H1 (cell line): Measurements from ENCODE around the gene NPR2. TPM values are rescaled to one million over a fixed set of nuclear protein-coding genes. Genes with fewer than 3 reads are reported as not detected.

Experiments
- CBX8 ChIP-seq: fragments of 300-800, 300-1000 bp; sonication (generic); IDR thresholded peaks from 2 replicates; pipeline ENCODE4 v1.7.1; 2016; ENCODE audit warnings: low read depth, low read length, borderline replicate concordance
- PHF8 ChIP-seq: fragments of 200-600 bp; sonication (generic); conservative IDR thresholded peaks from 2 replicates; pipeline ENCODE4 v1.7.1; 2012; ENCODE audit warnings: low read depth, mild to moderate bottlenecking, inconsistent platforms, low read length, moderate library complexity
- polyA plus RNA-seq, 7 experiments: library from polyadenylated mRNA; depleted of rRNA in 3 of 7; stranded (reverse) in 5 of 7; unstranded in 2 of 7; fragments of >200 nt in 5 of 7; fragments of 200-250 nt in 2 of 7; gene quantifications; 1 replicate in 5 of 7; 2 replicates in 1 of 7; 4 replicates in 1 of 7; pipeline versions ENCODE4 v1.2.1 to v1.2.3, GENCODE V29; 2011 to 2013; ENCODE audit warnings: missing spikeins in 2 of 7, mixed read lengths in 2 of 7
- total RNA-seq: library from RNA; stranded (reverse); fragmentation: NEBNext Ultra II Directional; extraction: Animal tissue kit (Norgen Biotek cat#: 25700); gene quantifications from 2 replicates; pipeline ENCODE4 v1.2.1, GENCODE V29; 2021

NPR2 gene
- total and polyA plus RNA-seq, 2 of the 8 experiments (the other 6 are each of a cell fraction or from before 2014, with no cell fraction given): 11.0 to 17.0 TPM

DNA sequence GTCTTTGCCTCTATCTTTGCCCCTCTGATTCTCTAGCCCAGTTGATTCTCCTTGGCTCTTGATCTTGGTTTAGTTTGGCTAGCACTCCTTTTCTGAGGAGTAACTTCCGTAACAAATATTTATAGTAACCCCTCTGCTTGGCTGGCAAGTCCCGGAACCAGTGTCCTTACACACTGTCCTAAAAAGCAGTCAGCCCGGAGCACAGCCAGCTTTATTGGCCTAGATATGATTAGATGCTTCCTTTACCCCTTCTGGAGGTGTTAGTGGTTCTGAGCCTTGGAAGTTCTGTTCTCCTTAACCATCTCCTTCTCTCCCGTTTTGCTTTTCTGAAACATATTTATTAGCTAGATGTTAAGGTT is 20.3 kb upstream of the NPR2 start (continued):
- no peak for TF ChIP-seq PHF8
- no peak for TF ChIP-seq CBX8
